GM19099 (cell line): Measurements from ENCODE around the gene PPTC7.
A peak's percentile ranks its signal among the peaks of the same experiment; 100 is the strongest.

ENCODE experiments used
- POLR2A ChIP-seq: IDR thresholded peaks from 3 replicates; pipeline ENCODE4 v1.6.1; 2011; ENCODE audit warnings: low read depth; ENCODE audit not compliant: insufficient read length; ENCODE audit errors: extremely low read depth

The PPTC7 gene

GRCh38 chr12:110591451-110592051 lies 8.4 kb upstream of the PPTC7 start:
- TF ChIP-seq POLR2A, result no peak

- TF ChIP-seq POLR2A, result peak; percentile 8
Observed at GRCh38 chr12:110590806-110591326, 7.7 kb upstream of the PPTC7 start.

- TF ChIP-seq POLR2A, result no peak
Observed at GRCh38 chr12:110590059-110590458, 6.9 kb upstream of the PPTC7 start.

GRCh38 chr12:110585231-110585799 lies 2.2 kb upstream of the PPTC7 start:
- TF ChIP-seq POLR2A, result no peak

GRCh38 chr12:110582276-110583136 lies 612 bp downstream of the PPTC7 start:
- TF ChIP-seq POLR2A, result peak; percentile 32

- TF ChIP-seq POLR2A, result no peak
Observed at GRCh38 chr12:110581931-110582275, 1.2 kb downstream of the PPTC7 start.

GRCh38 chr12:110579535-110580253 lies 3.4 kb downstream of the PPTC7 start:
- no peak for TF ChIP-seq POLR2A

GRCh38 chr12:110578694-110579534 lies 4.2 kb downstream of the PPTC7 start:
- TF ChIP-seq POLR2A, result no peak

- TF ChIP-seq POLR2A, result no peak
Observed at GRCh38 chr12:110577864-110578693, 5.0 kb downstream of the PPTC7 start.

- no peak for TF ChIP-seq POLR2A
Observed at GRCh38 chr12:110576504-110576903, 6.6 kb downstream of the PPTC7 start.

- TF ChIP-seq POLR2A, result no peak
Observed at GRCh38 chr12:110575326-110575725, 7.8 kb downstream of the PPTC7 start.

GRCh38 chr12:110574044-110574443 lies 9.1 kb downstream of the PPTC7 start:
- TF ChIP-seq POLR2A, result no peak

- TF ChIP-seq POLR2A, result no peak
Observed at GRCh38 chr12:110568752-110569151, 14.4 kb downstream of the PPTC7 start.
